GM15510 (cell line): ENCODE results near the gene PKD2L1.

Source experiments
- POLR2A ChIP-seq: IDR thresholded peaks from 3 replicates; pipeline ENCODE4 v1.6.1; 2011; ENCODE audit warnings: borderline replicate concordance; ENCODE audit not compliant: insufficient read length; ENCODE audit errors: extremely low read depth

The PKD2L1 gene

GRCh38 chr10:100325158-100325557 is 4.9 kb downstream of the PKD2L1 start:
- no peak for TF ChIP-seq POLR2A

GRCh38 chr10:100319707-100320402 is 10.2 kb downstream of the PKD2L1 start:
- no peak for TF ChIP-seq POLR2A

GRCh38 chr10:100318207-100318606 is 11.8 kb downstream of the PKD2L1 start:
- no peak for TF ChIP-seq POLR2A

- no peak for TF ChIP-seq POLR2A
These were observed 14.4 kb downstream of the PKD2L1 start for GRCh38 chr10:100315615-100316014.

- TF ChIP-seq POLR2A: no peak
These were observed 18.7 kb downstream of the PKD2L1 start for GRCh38 chr10:100311298-100311697.

GRCh38 chr10:100307684-100308083 is 22.3 kb downstream of the PKD2L1 start:
- TF ChIP-seq POLR2A: no peak

GRCh38 chr10:100306861-100307260 is 23.2 kb downstream of the PKD2L1 start:
- TF ChIP-seq POLR2A: no peak

- no peak for TF ChIP-seq POLR2A
These were observed 25.6 kb downstream of the PKD2L1 start for GRCh38 chr10:100304414-100304813.

GRCh38 chr10:100303724-100304319 is 26.2 kb downstream of the PKD2L1 start:
- no peak for TF ChIP-seq POLR2A

- no peak for TF ChIP-seq POLR2A
These were observed 32.8 kb downstream of the PKD2L1 start for GRCh38 chr10:100297242-100297641.

- TF ChIP-seq POLR2A: no peak
These were observed 37.0 kb downstream of the PKD2L1 start for GRCh38 chr10:100293066-100293465.

- no peak for TF ChIP-seq POLR2A
These were observed 38.7 kb downstream of the PKD2L1 start for GRCh38 chr10:100291356-100291755.

GRCh38 chr10:100289641-100290040 is 40.4 kb downstream of the PKD2L1 start:
- no peak for TF ChIP-seq POLR2A

GRCh38 chr10:100288196-100288595 is 41.8 kb downstream of the PKD2L1 start:
- TF ChIP-seq POLR2A: no peak

- no peak for TF ChIP-seq POLR2A
These were observed 42.3 kb downstream of the PKD2L1 start for GRCh38 chr10:100287756-100288155.
